ENCODE measurements around the gene ASXL1.
"Not testable (repeated sequence)": the region's sequence is repeated elsewhere in the genome, so short reads cannot be mapped to it uniquely, and the experiment has no call there.

ASXL1 gene

DNA sequence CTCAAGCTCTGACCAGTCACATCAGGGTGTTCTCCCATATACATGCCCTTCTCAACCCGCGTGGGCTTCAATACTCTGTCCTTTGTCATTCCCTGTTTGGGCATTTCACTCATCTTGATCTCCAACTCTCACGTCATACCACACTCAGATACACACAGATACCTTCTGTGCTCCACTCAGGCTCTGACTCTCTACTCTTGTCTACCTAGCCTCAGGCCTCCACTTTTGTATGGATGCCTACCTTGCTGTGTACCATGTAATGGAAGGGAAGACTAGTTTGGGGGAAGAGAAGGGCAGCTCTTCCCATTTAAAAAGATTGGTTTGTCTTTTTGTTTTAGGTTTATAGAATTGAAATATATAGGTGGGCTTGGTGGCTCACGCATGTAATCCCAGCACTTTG is 48.6 kb downstream of the ASXL1 start:
- DNase-seq (ENCODE audit: low spot score): no peak

DNA sequence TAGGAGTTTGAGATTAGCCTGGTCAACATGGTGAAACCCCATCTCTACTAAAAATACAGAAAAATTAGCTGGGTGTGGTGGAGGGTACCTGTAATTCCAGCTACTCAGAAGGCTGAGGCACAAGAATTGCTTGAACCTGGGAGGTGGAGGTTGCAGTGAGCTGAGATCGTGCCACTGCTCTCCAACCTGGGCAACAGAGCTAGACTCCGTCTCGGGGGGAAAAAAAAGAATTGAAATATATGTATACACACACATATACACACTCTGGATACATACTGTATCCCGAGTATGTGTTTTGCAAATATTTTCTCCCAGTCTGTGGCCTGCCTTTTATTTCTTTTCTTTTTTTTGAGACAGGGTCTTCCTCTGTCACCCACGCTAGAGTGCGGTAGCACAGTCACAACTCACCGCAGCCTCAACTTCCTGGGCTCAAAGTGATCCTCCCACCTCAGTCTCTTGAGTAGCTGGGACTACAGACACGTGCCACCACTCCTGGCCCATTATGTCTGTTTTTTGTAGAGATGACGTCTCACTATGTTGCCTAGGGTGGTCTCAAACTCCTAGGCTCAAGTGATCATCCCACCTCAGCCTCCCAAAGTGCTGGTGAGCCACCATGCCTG is 49.1 kb downstream of the ASXL1 start:
- not testable (repeated sequence) for DNase-seq (ENCODE audit: low spot score)

DNA sequence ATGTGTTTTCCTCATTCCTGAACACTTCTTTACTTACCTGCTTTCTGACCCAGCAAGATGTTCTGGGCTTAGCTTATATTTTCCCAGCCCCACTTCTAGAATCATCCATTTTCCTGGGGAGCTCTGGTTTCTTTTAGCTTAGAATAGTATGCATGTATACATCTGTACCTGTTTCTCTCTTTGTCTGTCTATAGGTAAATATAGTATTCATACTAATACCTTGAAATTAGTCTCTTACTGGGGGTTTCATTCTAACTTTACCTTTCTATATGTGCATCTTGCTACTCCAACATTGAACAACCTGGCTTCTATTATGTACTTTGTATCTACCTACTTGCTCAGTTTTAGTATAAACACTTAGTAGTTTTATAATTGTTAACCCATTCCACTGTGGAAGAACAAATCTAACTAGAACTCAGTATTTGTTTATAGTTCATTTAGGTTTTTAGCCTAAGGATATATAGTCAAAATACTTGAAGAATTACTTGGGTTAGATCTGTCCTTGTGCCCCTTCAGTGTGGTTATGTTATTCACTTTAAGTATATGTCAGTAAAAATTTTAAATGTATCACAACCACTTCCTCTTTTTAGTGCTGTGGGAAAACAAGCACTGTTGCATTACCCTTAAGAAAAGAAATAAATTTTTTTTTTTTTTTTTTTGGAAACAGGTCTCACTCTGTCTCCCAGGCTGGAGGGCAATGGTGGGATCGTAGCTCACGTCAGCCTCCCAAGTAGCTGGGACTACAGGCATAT is 54.0 kb downstream of the ASXL1 start:
- no peak for DNase-seq (ENCODE audit: low spot score)

DNA sequence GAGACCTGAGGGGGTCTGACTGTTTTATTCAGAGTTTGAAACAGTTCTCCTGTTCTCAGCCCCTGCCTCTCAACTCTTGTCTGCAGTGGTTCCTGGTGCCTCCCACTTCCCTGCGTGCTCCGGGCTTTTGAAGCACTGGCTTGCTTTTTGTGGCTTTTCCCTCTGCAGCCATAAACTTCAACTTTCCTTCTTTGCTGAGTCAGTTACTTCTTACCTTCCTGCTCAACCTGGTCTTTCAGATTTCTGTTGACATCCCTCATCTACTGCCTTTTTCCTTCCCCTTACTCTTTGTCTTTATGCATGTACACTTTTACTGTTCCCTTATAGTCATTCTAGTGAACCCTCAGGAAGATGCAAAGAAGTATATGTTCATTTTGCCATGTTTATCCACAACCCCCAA is 57.4 kb downstream of the ASXL1 start:
- DNase-seq (ENCODE audit: low spot score): no peak

DNA sequence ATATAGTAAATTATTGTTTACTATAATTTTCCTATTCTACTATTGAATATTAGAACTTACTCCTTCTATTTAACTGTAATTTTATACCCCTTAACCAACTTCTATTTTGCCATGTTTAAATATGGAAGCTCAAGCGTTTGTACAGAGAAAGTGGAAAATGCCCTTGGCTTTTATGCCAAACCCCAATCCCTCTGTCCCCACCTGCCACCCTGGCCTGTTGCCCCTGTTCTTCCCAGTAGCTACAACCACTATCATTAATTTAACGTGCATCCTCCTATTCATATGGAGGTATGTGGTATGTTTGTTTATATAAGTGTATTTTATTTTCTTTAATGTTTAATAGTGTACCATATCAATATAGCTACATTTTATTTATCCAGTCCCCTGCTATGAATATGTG is 58.1 kb downstream of the ASXL1 start:
- DNase-seq (ENCODE audit: low spot score): no peak

DNA sequence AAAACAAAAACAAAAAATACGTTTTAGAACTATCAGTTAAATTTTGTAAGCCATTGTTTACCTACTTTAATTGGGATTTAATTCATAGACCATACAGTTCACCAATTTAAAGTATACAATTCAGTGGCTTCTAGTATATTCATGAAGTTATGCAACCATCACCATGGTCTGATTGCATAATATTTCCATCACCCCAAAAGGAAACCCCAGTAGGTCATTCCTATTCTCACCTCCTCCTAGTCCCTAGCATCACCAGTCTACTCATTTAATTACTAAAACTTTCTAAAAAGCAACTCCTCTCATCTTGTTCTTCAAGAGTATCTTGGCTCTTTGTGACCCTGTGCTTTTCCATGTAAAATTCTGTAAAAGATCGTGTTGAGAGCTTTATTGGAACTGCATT is 60.2 kb downstream of the ASXL1 start:
- no peak for DNase-seq (ENCODE audit: low spot score)

DNA sequence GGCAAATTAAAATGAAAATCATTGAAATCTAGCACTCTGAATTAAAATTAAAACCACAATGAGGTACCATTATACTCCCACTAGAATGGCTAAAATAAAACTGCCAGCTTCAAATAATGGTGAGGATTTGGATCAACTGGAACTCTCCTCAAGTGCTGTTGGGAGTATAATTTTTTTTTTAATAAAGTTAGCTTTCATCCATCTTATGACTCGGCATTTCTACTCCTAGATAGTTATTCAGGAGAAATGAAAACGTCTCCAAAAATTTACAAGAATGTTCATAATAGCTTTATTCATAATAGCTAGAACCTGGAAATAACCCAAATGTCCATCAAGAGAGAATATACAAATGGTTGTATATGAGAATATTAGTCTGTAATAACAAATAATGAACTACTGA is 63.2 kb downstream of the ASXL1 start:
- DNase-seq (ENCODE audit: low spot score): no peak

DNA sequence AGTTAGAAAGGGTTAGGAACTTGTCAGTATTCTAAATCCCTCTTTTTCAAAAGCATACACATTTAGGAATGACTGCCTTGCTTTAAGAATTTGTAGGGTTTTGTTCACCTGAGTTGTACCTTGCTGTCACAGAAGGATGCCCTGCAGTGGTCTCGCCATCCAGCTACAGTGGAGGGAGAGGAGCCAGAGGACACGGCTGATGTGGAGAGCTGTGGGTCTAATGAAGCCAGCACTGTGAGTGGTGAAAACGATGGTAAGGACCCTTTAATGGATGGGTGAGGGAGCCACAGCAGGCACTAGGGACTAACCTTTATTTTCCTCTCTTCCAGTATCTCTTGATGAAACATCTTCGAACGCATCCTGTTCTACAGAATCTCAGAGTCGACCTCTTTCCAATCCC is 69.9 kb downstream of the ASXL1 start:
- DNase-seq (ENCODE audit: low spot score): no peak

DNA sequence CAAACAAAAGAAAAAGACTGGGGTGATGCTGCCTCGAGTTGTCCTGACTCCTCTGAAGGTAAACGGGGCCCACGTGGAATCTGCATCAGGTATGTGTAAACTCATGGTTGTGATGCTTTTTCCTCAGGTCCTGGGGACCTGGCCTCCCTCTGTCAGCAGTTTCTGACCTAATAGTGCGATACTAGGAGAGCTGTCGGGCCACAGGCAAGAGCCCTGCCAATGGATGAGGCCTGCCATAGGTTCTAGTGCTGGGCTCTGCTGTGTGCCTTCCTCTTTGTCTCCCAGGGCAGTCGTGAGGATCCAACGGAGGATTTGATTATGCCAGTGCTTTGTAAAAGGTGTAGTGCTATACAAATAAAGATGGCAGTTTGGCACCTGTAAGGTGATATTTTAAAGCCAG is 71.2 kb downstream of the ASXL1 start:
- no peak for DNase-seq (ENCODE audit: low spot score)

DNA sequence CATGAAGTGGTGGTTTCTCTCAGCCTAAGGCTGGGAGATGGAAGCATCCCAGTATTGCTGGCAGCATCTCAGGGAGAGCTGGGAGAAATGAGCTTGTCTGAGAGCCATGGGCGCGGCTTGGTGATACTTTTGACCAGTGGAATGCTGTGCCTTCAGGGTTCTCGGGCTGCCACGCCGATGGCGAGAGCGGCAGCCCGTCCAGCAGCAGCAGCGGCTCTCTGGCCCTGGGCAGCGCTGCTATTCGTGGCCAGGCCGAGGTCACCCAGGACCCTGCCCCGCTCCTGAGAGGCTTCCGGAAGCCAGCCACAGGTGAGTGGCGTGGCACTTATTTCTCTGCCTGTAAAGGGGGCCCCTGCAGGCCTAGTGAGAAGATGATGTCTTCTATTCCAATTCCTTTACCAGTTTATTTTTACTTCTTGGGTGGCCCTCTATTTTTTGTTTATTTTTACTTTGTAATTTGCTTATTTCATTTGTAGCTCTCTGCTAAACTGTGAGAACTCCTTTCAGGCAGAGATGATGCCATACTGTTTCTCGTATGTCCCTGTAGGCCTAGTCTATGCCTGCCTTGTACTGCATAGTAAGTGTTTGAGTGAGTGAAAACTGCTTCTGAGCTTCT is 71.7 kb downstream of the ASXL1 start:
- no peak for DNase-seq (ENCODE audit: low spot score)

DNA sequence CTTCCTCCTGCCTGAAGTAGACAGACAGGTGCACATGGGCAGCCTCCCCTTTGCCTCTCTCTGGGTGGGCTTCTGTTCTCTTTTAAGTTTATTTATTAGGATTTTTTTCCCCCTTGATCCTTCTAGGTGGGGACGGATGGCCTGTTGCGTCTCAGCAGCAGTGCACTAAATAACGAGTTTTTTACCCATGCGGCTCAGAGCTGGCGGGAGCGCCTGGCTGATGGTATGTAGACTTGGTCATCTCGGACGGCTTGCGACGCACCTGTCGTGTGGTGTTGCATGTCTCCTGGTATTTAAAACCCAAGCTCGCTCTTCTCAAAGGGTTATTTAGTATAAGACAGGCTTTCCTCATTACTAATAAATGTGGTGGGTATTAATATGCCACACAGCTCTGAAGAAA is 73.3 kb downstream of the ASXL1 start:
- no peak for DNase-seq (ENCODE audit: low spot score)

DNA sequence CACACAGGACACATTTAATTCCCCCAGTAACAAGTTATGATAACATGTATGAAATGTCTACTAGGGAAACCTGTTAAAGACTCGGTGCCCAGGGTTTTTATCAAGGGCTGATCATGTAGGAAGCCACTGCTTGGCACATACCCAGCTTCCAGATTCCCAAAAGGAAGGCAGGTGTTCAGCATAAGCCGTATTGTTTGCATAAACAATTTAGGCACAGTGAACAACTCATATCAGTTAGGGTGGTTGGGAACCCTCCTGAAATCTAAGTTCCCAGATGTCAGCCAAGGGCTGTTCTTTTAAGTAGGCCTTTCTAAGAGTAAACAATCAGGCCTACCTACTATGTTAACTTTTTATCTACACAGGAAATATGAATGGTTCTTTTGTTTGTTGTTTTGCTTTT is 74.1 kb downstream of the ASXL1 start:
- no peak for DNase-seq (ENCODE audit: low spot score)

DNA sequence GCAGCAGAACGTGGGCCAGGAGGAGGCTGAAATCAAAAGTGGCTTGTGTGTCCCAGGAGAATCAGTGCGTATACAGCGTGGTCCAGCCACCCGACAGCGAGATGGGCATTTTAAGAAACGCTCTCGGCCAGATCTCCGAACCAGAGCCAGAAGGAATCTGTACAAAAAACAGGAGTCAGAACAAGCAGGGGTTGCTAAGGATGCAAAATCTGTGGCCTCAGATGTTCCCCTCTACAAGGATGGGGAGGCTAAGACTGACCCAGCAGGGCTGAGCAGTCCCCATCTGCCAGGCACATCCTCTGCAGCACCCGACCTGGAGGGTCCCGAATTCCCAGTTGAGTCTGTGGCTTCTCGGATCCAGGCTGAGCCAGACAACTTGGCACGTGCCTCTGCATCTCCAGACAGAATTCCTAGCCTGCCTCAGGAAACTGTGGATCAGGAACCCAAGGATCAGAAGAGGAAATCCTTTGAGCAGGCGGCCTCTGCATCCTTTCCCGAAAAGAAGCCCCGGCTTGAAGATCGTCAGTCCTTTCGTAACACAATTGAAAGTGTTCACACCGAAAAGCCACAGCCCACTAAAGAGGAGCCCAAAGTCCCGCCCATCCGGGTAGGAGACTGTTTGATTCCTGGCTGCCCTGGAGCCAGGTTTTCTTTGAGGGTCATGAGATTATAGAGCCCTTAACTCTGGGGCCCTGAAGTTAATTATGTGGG is 75.3 kb downstream of the ASXL1 start:
- DNase-seq (ENCODE audit: low spot score): no peak

DNA sequence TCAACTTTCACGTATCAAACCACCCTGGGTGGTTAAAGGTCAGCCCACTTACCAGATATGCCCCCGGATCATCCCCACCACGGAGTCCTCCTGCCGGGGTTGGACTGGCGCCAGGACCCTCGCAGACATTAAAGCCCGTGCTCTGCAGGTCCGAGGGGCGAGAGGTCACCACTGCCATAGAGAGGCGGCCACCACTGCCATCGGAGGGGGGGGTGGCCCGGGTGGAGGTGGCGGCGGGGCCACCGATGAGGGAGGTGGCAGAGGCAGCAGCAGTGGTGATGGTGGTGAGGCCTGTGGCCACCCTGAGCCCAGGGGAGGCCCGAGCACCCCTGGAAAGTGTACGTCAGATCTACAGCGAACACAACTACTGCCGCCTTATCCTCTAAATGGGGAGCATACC is 76.3 kb downstream of the ASXL1 start:
- DNase-seq (ENCODE audit: low spot score): no peak

DNA sequence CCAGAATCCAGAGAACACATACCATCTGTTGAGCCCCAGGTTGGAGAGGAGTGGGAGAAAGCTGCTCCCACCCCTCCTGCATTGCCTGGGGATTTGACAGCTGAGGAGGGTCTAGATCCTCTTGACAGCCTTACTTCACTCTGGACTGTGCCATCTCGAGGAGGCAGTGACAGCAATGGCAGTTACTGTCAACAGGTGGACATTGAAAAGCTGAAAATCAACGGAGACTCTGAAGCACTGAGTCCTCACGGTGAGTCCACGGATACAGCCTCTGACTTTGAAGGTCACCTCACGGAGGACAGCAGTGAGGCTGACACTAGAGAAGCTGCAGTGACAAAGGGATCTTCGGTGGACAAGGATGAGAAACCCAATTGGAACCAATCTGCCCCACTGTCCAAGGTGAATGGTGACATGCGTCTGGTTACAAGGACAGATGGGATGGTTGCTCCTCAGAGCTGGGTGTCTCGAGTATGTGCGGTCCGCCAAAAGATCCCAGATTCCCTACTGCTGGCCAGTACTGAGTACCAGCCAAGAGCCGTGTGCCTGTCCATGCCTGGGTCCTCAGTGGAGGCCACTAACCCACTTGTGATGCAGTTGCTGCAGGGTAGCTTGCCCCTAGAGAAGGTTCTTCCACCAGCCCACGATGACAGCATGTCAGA is 77.4 kb downstream of the ASXL1 start:
- DNase-seq (ENCODE audit: low spot score): no peak

DNA sequence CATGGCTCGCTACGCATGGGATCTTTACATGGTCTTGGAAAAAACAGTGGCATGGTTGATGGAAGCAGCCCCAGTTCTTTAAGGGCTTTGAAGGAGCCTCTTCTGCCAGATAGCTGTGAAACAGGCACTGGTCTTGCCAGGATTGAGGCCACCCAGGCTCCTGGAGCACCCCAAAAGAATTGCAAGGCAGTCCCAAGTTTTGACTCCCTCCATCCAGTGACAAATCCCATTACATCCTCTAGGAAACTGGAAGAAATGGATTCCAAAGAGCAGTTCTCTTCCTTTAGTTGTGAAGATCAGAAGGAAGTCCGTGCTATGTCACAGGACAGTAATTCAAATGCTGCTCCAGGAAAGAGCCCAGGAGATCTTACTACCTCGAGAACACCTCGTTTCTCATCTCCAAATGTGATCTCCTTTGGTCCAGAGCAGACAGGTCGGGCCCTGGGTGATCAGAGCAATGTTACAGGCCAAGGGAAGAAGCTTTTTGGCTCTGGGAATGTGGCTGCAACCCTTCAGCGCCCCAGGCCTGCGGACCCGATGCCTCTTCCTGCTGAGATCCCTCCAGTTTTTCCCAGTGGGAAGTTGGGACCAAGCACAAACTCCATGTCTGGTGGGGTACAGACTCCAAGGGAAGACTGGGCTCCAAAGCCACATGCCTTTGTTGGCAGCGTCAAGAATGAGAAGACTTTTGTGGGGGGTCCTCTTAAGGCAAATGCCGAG is 78.2 kb downstream of the ASXL1 start:
- no peak for DNase-seq (ENCODE audit: low spot score)

DNA sequence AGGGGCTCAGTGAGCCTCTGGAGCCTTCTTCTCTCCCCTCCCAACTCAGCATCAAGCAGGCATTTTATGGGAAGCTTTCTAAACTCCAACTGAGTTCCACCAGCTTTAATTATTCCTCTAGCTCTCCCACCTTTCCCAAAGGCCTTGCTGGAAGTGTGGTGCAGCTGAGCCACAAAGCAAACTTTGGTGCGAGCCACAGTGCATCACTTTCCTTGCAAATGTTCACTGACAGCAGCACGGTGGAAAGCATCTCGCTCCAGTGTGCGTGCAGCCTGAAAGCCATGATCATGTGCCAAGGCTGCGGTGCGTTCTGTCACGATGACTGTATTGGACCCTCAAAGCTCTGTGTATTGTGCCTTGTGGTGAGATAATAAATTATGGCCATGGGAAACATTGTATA is 78.8 kb downstream of the ASXL1 start:
- DNase-seq (ENCODE audit: low spot score): no peak

DNA sequence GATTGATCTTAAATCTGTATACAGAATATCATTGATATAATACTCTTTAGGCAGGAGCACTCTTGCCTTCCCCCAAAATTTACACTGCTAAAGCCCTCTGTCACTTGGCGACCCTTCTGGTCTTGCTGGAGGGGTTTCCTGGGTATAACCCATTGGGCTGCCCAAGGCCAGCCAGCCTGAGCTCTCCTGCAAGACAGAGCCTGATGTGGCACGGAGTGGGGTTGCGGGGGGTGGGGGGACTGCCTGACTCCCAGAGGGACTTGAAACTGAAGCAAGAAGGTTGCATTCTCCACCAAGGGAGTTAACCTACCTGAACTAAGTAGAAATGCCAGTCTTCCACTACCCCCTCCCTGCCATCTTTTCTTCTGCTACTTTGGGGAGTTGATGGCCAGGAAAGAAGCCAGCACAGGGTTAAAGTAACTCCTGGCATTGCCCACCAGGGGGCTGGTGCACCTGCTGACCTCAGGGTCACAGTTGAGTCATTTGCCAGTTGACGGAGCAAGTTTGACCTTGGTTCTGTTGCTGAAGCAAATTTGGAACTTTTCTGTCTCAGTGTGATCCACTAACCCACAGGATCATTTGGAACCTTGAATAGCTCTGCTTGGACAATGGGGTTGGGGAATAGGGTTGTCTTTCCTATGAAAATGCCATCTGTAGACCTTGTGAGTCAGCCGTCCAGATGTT is 79.4 kb downstream of the ASXL1 start:
- DNase-seq (ENCODE audit: low spot score): no peak

DNA sequence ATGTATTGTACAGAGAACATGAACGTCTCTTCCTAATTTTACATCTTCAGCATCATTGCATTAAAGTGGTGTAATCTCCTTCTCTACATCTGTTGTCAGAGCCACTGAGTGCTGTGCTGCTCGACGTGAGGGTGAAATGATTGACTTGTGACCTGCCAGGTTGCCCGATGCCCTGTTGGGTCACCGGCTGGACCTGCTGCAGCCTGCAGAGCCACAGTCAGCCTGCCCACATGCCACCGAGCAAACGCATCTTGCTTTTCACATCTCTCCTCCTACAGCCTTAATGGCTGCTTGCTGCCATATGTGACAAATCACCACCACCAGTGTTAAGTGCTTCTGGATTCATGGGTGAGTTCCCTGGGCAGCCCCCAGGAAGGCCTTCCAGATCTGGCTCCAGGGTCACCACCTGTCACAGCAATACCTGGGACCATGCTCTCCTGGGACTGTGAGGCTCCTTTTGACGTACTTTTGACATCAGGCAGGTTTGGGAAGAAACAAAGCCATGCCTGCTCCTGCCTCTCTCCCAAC is 80.3 kb downstream of the ASXL1 start:
- DNase-seq (ENCODE audit: low spot score): no peak

DNA sequence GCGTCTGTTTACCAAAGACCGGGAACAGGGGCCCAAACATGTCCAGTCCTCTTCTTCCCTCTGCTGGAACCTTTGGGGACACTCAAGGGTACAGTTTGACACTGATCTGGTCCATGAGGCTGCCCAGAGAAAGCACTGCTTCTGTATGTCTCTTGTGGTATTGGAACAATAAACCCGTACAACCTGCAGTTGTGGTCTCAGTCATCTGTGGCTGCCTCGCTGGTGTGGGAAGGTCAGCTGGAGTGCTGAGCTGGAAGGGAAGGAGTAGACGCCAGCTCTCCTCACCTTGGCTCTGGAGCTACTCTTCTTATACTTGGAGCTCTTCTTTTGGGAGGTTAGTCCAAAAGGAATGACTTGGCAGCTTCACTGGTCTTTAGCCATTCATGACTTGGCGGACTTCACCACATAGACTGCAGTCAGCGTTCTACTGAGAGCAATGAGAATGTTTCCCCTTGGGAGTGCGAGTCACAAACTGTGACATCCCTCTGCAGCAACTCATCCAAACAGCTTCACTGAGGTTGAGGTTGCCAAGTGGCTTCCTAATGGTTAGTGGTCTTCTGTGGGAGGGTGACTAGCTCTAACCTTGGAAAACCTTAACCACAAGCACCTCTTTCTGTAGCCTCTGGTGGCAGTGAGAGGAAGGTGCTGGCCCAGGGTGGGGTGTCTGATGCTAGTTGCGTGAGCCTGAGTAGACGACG is 81.2 kb downstream of the ASXL1 start:
- DNase-seq (ENCODE audit: low spot score): no peak
